MM.1S (cell line): ENCODE results near the gene CCDC187.

Experiments used
- DNase-seq: peaks from one replicate; pipeline ENCODE4 v3.0.0-alpha.2; 2015
- H2AFZ ChIP-seq: fragments of 300-600 bp; sonication (generic); 2 replicates; pipeline ENCODE4 v1.6.0; 2016; ENCODE audit warnings: antibody characterized with exemption, low read length
- H3F3A ChIP-seq: fragments of 300-600 bp; sonication (generic); 2 replicates; pipeline ENCODE4 v1.6.1; 2016; ENCODE audit warnings: mild to moderate bottlenecking, antibody characterized with exemption, low read length, moderate library complexity, mixed read lengths; ENCODE audit not compliant: insufficient read depth
- H3K27ac ChIP-seq: fragments of 300-600 bp; sonication (generic); 2 replicates; pipeline ENCODE4 v1.5.1; 2016; ENCODE audit warnings: mild to moderate bottlenecking, low read length
- H3K27me3 ChIP-seq: fragments of 300-600 bp; sonication (generic); replicated peaks from 2 replicates; pipeline ENCODE4 v1.6.0; 2016; ENCODE audit warnings: low read length; ENCODE audit not compliant: insufficient read depth
- H3K36me3 ChIP-seq: fragments of 300-600 bp; sonication (generic); replicated peaks from 2 replicates; pipeline ENCODE4 v1.6.1; 2016; ENCODE audit warnings: mild to moderate bottlenecking, low read length, mixed read lengths; ENCODE audit not compliant: insufficient read depth
- H3K4me1 ChIP-seq: fragments of 300-600 bp; sonication (generic); 2 replicates; pipeline ENCODE4 v1.6.1; 2016; ENCODE audit warnings: low read length, mixed read lengths
- H3K4me2 ChIP-seq: fragments of 300-600 bp; sonication (generic); 2 replicates; pipeline ENCODE4 v1.6.0; 2016; ENCODE audit warnings: low read depth, low read length
- H3K4me3 ChIP-seq: fragments of 300-600 bp; sonication (generic); 2 replicates; pipeline ENCODE4 v1.5.1; 2016; ENCODE audit warnings: low read length, mixed read lengths
- H3K79me2 ChIP-seq: fragments of 300-600 bp; sonication (generic); 2 replicates; pipeline ENCODE4 v1.6.1; 2016; ENCODE audit warnings: mixed run types, low read length, mixed read lengths
- H3K9ac ChIP-seq: fragments of 300-600 bp; sonication (generic); 2 replicates; pipeline ENCODE4 v1.6.1; 2016; ENCODE audit warnings: low read length, mixed read lengths
- H3K9me2 ChIP-seq: fragments of 300-600 bp; sonication (generic); replicated peaks from 2 replicates; pipeline ENCODE4 v1.6.1; 2016; ENCODE audit warnings: mild to moderate bottlenecking, low read length, mixed read lengths; ENCODE audit not compliant: insufficient read depth
- H3K9me3 ChIP-seq: fragments of 300-600 bp; sonication (generic); replicated peaks from 2 replicates; pipeline ENCODE4 v1.6.1; 2016; ENCODE audit warnings: mild to moderate bottlenecking, low read length, mixed read lengths; ENCODE audit not compliant: insufficient read depth
- H4K20me1 ChIP-seq: fragments of 300-600 bp; sonication (generic); 2 replicates; pipeline ENCODE4 v1.6.1; 2016; ENCODE audit warnings: mild to moderate bottlenecking, low read length, moderate library complexity, mixed read lengths; ENCODE audit not compliant: insufficient read depth
- CTCF ChIP-seq: fragments of 300-600 bp; sonication (generic); IDR thresholded peaks from 2 replicates; pipeline ENCODE4 v1.5.1; 2016; ENCODE audit warnings: antibody characterized with exemption, low read length, mixed read lengths
- EZH2 ChIP-seq: fragments of 300-600 bp; sonication (generic); optimal IDR thresholded peaks from 2 replicates; pipeline ENCODE3; 2017; ENCODE audit warnings: low read depth, mild to moderate bottlenecking, antibody characterized with exemption, low read length, mixed read lengths
- EZH2phosphoT487 ChIP-seq: fragments of 300-600 bp; sonication (generic); IDR thresholded peaks from 2 replicates; pipeline ENCODE4 v1.6.1; 2018; ENCODE audit warnings: antibody characterized with exemption, low read length

The CCDC187 gene

GRCh38 chr9:136309101-136309801, 5.4 kb upstream of the CCDC187 start:
- no peak overlapping the region for H3K4me3 ChIP-seq
- no peak overlapping the region for H3K9ac ChIP-seq
- no peak for TF ChIP-seq EZH2phosphoT487
- TF ChIP-seq EZH2: no peak
- TF ChIP-seq CTCF: no peak
- no peaks in the 10 kb centered on the region for H3F3A ChIP-seq
- H3K27ac ChIP-seq: no peak overlapping the region
- no peak overlapping the region for H3K4me2 ChIP-seq
- H3K79me2 ChIP-seq: no peaks in the 10 kb centered on the region
- no peaks in the 10 kb centered on the region for H3K4me1 ChIP-seq
- H2AFZ ChIP-seq: no peak overlapping the region
- peaks cover 90% of the 10 kb centered on the region for H3K27me3 ChIP-seq
- H3K36me3 ChIP-seq: no peaks in the 10 kb centered on the region
- no peaks in the 10 kb centered on the region for H3K9me3 ChIP-seq
- no peaks in the 10 kb centered on the region for H3K9me2 ChIP-seq
- no peaks in the 10 kb centered on the region for H4K20me1 ChIP-seq
- DNase-seq: no peak

- Histone ChIP-seq H2AFZ (no peak overlapping the region), H3K27ac (no peak overlapping the region), H3K9me2 (no peaks in the 10 kb centered on the region), H3K9me3 (no peaks in the 10 kb centered on the region), H3K4me2 (no peak overlapping the region), H3K4me3 (no peak overlapping the region), H3K36me3 (no peaks in the 10 kb centered on the region), H3K79me2 (no peaks in the 10 kb centered on the region), H4K20me1 (no peaks in the 10 kb centered on the region), H3K27me3 (peaks cover 90% of the 10 kb centered on the region), H3F3A (no peaks in the 10 kb centered on the region), H3K4me1 (no peaks in the 10 kb centered on the region), H3K9ac (no peak overlapping the region)
- no peak for TF ChIP-seq EZH2
- no peak for TF ChIP-seq CTCF
- TF ChIP-seq EZH2phosphoT487: no peak
- DNase-seq: no peak
Measured at GRCh38 chr9:136308702-136309053, 4.8 kb upstream of the CCDC187 start.

DNA sequence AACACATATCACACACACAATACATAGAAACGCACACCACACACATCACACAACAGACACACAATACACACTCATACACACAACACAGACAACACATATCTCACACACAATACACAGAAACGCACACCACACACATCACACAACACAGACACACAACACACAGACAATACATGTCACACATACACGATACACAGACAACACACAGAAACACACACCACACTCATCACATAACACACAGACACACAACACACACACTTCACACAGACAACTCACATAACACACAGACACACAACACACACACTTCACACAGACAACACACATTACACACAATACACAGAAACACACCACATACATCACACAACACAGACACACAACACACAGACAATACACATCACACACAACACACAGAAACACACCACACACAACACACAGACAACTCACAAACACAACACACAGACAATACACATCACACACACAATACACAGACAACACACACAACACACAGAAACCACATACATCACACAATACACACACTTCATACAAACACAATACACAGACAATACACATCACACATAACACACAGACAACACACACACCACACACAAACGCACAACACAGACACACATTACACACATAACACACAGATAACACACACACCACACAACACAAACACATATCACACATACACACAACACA, 4.3 kb upstream of the CCDC187 start:
- Histone ChIP-seq H3F3A (no peaks in the 10 kb centered on the region), H3K27me3 (peaks cover 90% of the 10 kb centered on the region), H3K27ac (no peak overlapping the region), H3K4me3 (no peak overlapping the region), H3K9me3 (no peaks in the 10 kb centered on the region), H3K79me2 (no peaks in the 10 kb centered on the region), H3K9me2 (no peaks in the 10 kb centered on the region), H2AFZ (no peak overlapping the region), H3K4me2 (no peak overlapping the region), H3K36me3 (no peaks in the 10 kb centered on the region), H3K4me1 (no peaks in the 10 kb centered on the region), H3K9ac (no peak overlapping the region), H4K20me1 (no peaks in the 10 kb centered on the region)
- no peak for DNase-seq
- TF ChIP-seq EZH2 (no peak), EZH2phosphoT487 (no peak), CTCF (no peak)
